Stomach (tissue), 9 donors: ENCODE results near the gene GH2. TPM values are rescaled to one million over a fixed set of nuclear protein-coding genes. Genes with fewer than 3 reads are reported as not detected.

Experiments
- DNase-seq, 2 donors: peaks; one replicate each; pipeline versions ENCODE4 v3.0.0 to v3.0.0-alpha.2; 2013 to 2019
- H3K27ac ChIP-seq, 5 donors: fragments of 200-600 bp in 4 of 5; sonication (generic) in 4 of 5; one replicate each; pipeline ENCODE4 v1.5.1; 2013 to 2019; ENCODE audit warnings: mild to moderate bottlenecking in 1 of 5, moderate library complexity in 1 of 5
- H3K27me3 ChIP-seq, 3 donors: fragments of 200-600 bp; sonication (generic); one replicate each; pipeline ENCODE4 v1.5.1; 2017 to 2019; ENCODE audit warnings: mixed run types in 1 of 3
- H3K36me3 ChIP-seq, 4 donors: fragments of 200-600 bp; sonication (generic); 1 replicate in 3 of 4; 2 replicates in 1 of 4; pipeline ENCODE4 v1.5.1; 2016 to 2019
- H3K4me1 ChIP-seq, 4 donors: fragments of 200-600 bp; sonication (generic); one replicate each; pipeline ENCODE4 v1.5.1; 2016 to 2019
- H3K4me3 ChIP-seq, 4 donors: fragments of 200-600 bp; sonication (generic) in 3 of 4; one replicate each; pipeline ENCODE4 v1.5.1; 2016 to 2019; ENCODE audit warnings: mild to moderate bottlenecking in 1 of 4
- H3K9me3 ChIP-seq, 4 donors: fragments of 200-600 bp; sonication (generic); one replicate each; pipeline ENCODE4 v1.5.1; 2016 to 2019
- EP300 ChIP-seq: sonication (generic); formaldehyde crosslinking; IDR thresholded peaks from one replicate; pipeline ENCODE4 v1.6.1; 2017; ENCODE audit warnings: antibody characterized with exemption
- POLR2A ChIP-seq, 4 donors: fragments of 450-650 bp; IDR thresholded peaks; one replicate each; pipeline ENCODE4 v1.6.1; 2016; ENCODE audit warnings: antibody characterized with exemption in 4 of 4, control low read depth in 2 of 4, mild to moderate bottlenecking in 1 of 4, moderate library complexity in 1 of 4
- POLR2AphosphoS5 ChIP-seq, 3 donors: sonication (generic); formaldehyde crosslinking; IDR thresholded peaks; one replicate each; pipeline ENCODE4 v1.6.1; 2016; ENCODE audit warnings: antibody characterized with exemption in 3 of 3
- WGBS, 5 donors: extraction: QIAGEN DNeasy Blood & Tissue Kit in 3 of 5; methylation state at CpG; one replicate each; pipeline versions ENCODE4 v1.1.5 to v1.1.7; 2013 to 2018; 5-methylcytosine and 5-hydroxymethylcytosine counted together
- intact Hi-C: fragments of 100-400 bp; cut with DNase I; formaldehyde crosslinking; loops from one replicate; pipeline ENCODE4 v1.15.1; 2023; ENCODE audit warnings: low total_unique reads
- polyA plus RNA-seq, 3 donors: library from polyadenylated mRNA; stranded (reverse); fragments of 200-250 nt; gene quantifications; one replicate each; pipeline ENCODE4 v1.2.3, GENCODE V29; 2013
- total RNA-seq, 5 donors: library from RNA; depleted of rRNA; stranded (reverse); fragments of >200 nt; gene quantifications; one replicate each; pipeline versions ENCODE4 v1.1.0 to v1.2.3, GENCODE V29; 2014 to 2016
- TF ChIP-seq, protein P1 (sequence below), 7 experiments: fragments of 450-650 bp in 4 of 7; fragments of 200-600 bp in 3 of 7; sonication (generic) in 3 of 7; IDR thresholded peaks; one replicate each; pipeline ENCODE4 v1.5.1; 2016 to 2019; ENCODE audit warnings: antibody characterized with exemption in 7 of 7, control low read depth in 2 of 7, mild to moderate bottlenecking in 1 of 7
- donor health status: healthy with polysubstance abuse.
- donor health status: Bipolar disorder and iron deficiency.
- donor health status: healthy.

Gene GH2
- total and polyA plus RNA-seq, 8 donors, result not detected

DNA sequence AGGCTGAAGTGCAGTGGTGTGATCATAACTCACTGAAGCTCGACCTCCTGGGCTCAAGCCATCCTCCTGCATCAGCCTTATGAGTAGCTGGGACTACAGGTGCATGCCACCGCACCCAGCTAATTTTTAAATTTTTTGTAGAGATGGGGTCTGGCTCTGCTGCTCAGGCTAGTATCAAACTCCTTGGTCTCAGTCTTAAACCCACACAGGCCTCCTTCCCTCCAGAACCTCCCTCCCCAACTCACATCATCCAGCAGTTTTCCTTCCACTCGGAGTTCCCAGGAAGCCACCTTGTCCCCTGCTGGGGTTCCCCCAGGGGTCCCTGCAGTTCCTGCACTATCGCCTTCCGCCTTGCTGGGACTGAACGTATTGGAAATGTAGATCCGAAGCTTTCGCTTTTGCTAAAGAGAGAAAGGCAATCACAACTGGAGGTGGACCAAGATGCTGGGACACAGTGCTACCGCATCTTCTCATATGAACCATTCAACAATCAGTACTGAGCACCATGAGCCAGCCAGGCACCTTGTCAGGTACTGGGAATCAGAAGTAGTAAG, 46.5 kb downstream of the GH2 start:
- peaks cover 39 to 60% (median 48%) of the 10 kb centered on the region in 4 donors for H3K4me1 ChIP-seq
- no peaks in the 10 kb centered on the region for H3K27me3 ChIP-seq
- no peak overlapping the region for H3K4me3 ChIP-seq
- peak overlapping the region in 4 of 5 donors; percentile 11 to 53 (median 30) for H3K27ac ChIP-seq
- H3K9me3 ChIP-seq, result no peaks in the 10 kb centered on the region
- DNase-seq, result no peak
- intact Hi-C loops, result no loop called here
- TF ChIP-seq, protein P1, sequence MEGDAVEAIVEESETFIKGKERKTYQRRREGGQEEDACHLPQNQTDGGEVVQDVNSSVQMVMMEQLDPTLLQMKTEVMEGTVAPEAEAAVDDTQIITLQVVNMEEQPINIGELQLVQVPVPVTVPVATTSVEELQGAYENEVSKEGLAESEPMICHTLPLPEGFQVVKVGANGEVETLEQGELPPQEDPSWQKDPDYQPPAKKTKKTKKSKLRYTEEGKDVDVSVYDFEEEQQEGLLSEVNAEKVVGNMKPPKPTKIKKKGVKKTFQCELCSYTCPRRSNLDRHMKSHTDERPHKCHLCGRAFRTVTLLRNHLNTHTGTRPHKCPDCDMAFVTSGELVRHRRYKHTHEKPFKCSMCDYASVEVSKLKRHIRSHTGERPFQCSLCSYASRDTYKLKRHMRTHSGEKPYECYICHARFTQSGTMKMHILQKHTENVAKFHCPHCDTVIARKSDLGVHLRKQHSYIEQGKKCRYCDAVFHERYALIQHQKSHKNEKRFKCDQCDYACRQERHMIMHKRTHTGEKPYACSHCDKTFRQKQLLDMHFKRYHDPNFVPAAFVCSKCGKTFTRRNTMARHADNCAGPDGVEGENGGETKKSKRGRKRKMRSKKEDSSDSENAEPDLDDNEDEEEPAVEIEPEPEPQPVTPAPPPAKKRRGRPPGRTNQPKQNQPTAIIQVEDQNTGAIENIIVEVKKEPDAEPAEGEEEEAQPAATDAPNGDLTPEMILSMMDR (IDR thresholded peaks at IDR 0.05), result no peak
- TF ChIP-seq EP300 (no peak), POLR2A (IDR thresholded peaks at IDR 0.05) (no peak), POLR2AphosphoS5 (IDR thresholded peaks at IDR 0.05) (no peak)
- 85 to 87% (median 87%) methylated on average over 9 of the region's 9 CpGs for whole genome bisulfite sequencing, 5 donors
- peaks cover 66 to 77% (median 75%) of the 10 kb centered on the region in 4 donors for H3K36me3 ChIP-seq

DNA sequence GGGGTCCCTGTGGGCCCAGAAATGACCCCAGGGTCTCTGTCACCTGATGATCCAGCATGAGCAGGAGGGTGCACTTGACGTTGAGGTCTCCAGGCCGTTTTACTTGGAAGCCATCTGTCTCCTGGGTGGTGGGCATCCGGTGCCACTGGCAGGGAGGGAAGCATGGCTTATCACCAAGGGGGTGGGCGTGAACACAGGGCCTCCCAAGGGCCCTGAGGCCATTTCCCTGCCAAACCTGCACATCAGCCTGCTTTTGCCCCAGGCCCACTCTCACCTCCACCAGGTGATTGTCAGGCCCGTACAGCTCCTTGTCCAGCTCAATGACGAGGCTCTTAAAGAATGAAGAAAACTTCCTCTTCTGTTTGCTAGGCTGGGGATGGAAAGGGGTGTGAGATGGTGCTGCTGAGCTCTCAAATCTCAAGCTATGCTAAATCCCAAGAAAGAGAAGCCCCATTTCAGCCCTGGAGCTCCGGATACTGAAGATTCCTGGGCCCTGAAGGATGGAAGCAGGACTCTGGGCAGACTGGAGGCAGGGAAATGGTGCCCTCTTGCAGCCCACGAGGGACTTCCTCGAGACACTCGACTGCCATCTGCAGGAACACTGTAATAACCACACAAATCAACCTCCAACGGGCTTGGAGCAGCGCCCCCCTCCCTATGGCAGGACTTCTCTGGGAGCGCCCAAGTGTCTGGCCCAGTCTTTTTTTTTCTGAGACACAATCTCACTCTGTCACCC, 47.1 kb downstream of the GH2 start:
- intact Hi-C loops, result no loop called here
- no peaks in the 10 kb centered on the region for H3K27me3 ChIP-seq
- H3K4me3 ChIP-seq, result no peak overlapping the region
- 32 to 41% (median 39%) methylated on average over 11 to 13 of the region's 13 CpGs for WGBS, 5 donors
- H3K9me3 ChIP-seq, result no peaks in the 10 kb centered on the region
- peak; percentile 38 to 89 for DNase-seq
- peaks cover 33 to 57% (median 44%) of the 10 kb centered on the region in 4 donors for H3K4me1 ChIP-seq
- TF ChIP-seq POLR2A (IDR thresholded peaks at IDR 0.05), result no peak
- TF ChIP-seq, protein P1 (IDR thresholded peaks at IDR 0.05), result peak in 4 of 7 experiments; percentile 25 to 44 (median 34)
- TF ChIP-seq EP300, result no peak
- peak in 1 of 3 donors; percentile 42 for TF ChIP-seq POLR2AphosphoS5 (IDR thresholded peaks at IDR 0.05)
- peaks cover 72 to 84% (median 82%) of the 10 kb centered on the region in 4 donors for H3K36me3 ChIP-seq
- H3K27ac ChIP-seq, result peak overlapping the region in 4 of 5 donors; percentile 11 to 53 (median 32)

DNA sequence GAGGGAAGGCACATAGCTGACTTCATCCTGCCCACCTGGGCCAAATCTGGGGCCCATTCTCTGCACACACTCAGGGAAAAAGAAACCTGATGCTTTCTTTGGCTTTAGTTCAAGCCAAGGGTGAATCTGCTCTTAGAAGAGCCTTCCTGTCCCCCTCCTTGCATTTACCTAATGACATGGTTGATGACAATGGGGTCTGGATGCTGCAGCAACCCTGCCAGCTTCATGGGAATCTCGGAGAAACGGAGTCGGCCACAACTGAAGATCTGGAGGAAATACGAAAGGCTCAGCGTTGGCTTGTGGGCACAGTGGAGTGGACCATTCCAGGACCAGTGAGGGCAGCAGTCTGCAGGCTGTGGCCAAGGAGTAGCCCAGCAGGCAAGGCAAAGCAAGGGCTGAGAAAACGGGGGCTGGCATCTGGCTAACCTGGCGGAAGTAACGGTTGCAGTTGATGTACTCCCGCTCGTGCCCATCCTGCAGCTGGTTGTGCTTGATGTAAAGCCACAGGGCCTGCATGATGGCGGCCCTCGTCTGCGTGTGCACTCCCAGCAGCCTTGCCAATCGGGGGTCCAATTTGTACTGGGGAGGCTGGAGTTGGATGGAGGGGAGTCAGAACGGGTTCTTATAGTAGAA, 47.9 kb downstream of the GH2 start:
- Histone ChIP-seq H3K36me3 (peaks cover 80 to 90% (median 88%) of the 10 kb centered on the region in 4 donors), H3K27me3 (no peaks in the 10 kb centered on the region), H3K9me3 (no peaks in the 10 kb centered on the region), H3K4me3 (no peak overlapping the region), H3K4me1 (peaks cover 32 to 57% (median 43%) of the 10 kb centered on the region in 4 donors), H3K27ac (peak overlapping the region in 1 of 5 donors; percentile 37)
- intact Hi-C loops, result no loop called here
- TF ChIP-seq EP300, result no peak
- no peak for TF ChIP-seq POLR2AphosphoS5 (IDR thresholded peaks at IDR 0.05)
- TF ChIP-seq POLR2A (IDR thresholded peaks at IDR 0.05), result no peak
- DNase-seq, result no peak
- 90 to 94% (median 92%) methylated on average over 11 to 15 of the region's 15 CpGs for WGBS, 5 donors

DNA sequence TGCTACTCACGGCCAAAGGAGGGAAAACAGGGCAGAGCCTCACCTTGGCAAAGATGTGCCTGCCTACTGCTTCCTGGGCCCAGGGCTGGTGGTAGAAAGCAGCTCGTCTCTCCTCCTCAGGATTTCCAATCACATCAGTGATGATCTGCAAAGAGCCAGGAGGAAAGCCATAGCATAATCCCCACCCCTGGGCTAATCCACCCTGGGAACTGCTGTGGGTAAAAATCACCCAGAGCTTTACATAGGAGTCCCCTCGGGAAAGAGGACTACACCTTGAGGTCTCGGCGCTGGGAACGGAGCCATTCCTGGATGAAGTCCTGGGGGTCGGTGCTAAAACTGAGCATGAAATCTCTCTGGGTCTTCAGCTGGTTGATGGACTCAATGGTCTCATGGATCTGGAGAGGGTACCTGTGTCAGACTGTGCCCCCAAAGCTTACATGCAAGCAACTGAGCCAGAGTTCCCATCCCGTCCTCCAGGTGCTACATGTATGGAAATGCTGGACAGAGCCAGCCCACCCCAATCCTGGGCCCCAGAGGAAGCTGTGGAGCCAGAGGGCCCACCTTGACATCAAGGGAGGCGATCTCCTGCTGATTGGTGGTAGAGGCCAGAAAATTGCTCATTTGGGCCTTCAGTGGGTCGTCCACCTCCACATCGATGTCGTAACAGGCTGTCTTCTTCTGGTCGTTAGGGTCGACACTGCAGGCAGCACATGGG, 48.6 kb downstream of the GH2 start:
- Histone ChIP-seq H3K9me3 (no peaks in the 10 kb centered on the region), H3K27me3 (no peaks in the 10 kb centered on the region), H3K4me3 (no peak overlapping the region), H3K4me1 (peaks cover 32 to 57% (median 43%) of the 10 kb centered on the region in 4 donors), H3K27ac (no peak overlapping the region), H3K36me3 (peaks cover 81 to 90% (median 88%) of the 10 kb centered on the region in 4 donors)
- intact Hi-C loops, result no loop called here
- no peak for TF ChIP-seq EP300
- 79 to 88% (median 85%) methylated on average over 11 to 14 of the region's 14 CpGs for WGBS, 5 donors
- no peak for DNase-seq

DNA sequence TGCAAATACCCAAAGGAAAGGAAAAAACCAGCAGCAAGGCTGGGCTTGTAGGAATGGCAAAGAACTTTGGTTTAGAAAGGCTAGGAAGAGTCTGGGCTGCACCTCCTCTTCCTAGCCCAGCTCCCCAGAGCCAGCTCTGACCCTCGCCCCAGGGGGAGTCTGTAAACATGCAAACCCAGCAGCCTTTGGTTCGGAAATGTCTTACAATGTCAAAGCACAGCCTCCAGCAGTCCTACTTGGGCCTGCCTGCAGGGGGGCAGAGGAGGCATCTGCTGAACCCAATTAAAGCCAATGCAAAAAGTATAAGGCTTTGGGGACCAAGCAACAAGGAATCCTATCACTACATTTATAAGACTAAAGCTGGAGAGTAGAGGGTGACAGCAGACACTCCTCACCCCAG, 49.3 kb downstream of the GH2 start:
- no peaks in the 10 kb centered on the region for H3K27me3 ChIP-seq
- H3K36me3 ChIP-seq, result peaks cover 81 to 86% (median 85%) of the 10 kb centered on the region in 4 donors
- no peak overlapping the region for H3K27ac ChIP-seq
- no peaks in the 10 kb centered on the region for H3K9me3 ChIP-seq
- TF ChIP-seq POLR2A (IDR thresholded peaks at IDR 0.05) (no peak), POLR2AphosphoS5 (IDR thresholded peaks at IDR 0.05) (no peak), EP300 (no peak)
- TF ChIP-seq, protein P1 (IDR thresholded peaks at IDR 0.05), result no peak
- WGBS, 5 donors, result 63 to 92% (median 81%) methylated on average over 2 of the region's 2 CpGs
- DNase-seq, result no peak
- no peak overlapping the region for H3K4me3 ChIP-seq
- peaks cover 28 to 53% (median 40%) of the 10 kb centered on the region in 4 donors for H3K4me1 ChIP-seq
- intact Hi-C loops, result no loop called here
